GM08714 (cell line): ENCODE results near the gene CADM2.
"Not testable (repeated sequence)": the region's sequence is repeated elsewhere in the genome, so short reads cannot be mapped to it uniquely, and the experiment has no call there.

Source experiments
- H3K4me3 ChIP-seq: fragments of 200-500 bp; sonication (Bioruptor generic); 2 replicates; pipeline ENCODE4 v1.5.1; 2014; ENCODE audit warnings: mild to moderate bottlenecking, low read length, inconsistent platforms
- ZNF274 ChIP-seq: IDR thresholded peaks from 2 replicates; pipeline ENCODE4 v1.6.1; 2012; ENCODE audit warnings: mild to moderate bottlenecking, low read depth, low read length

CADM2 gene

DNA sequence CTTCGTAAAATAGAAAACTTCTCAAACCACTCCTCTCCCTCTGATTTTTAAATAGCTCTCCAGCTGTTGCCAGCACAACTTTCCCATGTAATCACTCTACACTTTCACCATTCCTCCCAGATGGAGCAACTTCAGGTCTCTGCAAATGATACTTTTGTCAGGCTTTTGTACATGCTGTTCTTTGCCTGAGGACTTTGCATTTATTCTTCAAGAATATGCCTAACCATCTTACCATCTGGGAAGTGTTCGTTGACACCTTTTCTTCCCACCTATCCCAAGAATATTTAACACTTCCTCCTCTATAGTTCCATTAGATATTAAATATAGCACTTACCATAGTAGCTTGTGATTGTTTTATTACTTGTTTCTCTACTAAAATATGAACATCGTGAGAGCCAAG is 703.7 kb downstream of the CADM2 start:
- TF ChIP-seq ZNF274 = no peak
- H3K4me3 ChIP-seq = no peak overlapping the region

DNA sequence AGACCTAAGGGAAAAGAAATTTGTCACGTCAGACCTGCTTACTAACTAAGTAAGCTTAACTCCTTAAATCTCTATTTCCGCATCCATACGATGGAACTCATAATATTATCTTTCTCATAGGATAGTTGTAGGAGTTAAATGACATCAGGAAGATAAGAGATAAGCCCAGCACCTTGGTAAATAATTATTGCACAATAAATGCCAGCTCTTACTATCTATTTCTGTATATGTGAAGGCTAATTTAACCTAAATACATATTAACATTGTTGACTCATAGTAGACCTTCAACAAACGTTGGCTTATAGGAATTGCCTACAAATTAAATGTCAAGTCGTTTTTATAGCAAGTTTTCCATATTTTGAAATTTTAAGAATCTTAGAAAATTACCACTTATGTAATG is 709.0 kb downstream of the CADM2 start:
- H3K4me3 ChIP-seq = no peak overlapping the region
- TF ChIP-seq ZNF274 = no peak

DNA sequence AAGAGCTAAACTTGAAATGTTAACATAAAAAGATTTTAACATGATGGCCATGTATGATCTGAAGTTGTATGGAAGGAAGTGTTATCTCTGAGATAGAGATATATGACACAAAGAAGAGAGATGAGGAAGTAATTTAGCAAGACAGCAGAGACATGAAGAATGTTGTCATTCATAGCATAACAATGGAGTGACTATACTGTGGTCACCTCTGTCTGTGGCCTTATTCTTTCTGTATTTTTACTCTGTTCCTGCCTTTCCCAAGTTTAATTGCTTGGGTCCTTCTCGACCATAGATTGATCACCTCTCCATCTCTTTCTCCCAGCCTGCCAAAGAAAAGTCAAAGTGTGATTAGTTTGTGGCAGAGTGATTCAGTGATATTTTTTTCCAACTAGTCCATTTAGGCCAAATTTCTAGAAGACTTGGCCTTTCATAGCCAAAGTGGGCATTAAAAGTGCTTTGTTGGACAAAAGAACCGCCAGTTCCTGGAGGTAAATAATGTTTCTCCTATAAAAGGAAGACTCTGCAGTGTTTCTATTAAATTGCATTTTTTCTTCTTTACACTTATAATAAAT is 711.9 kb downstream of the CADM2 start:
- no peak overlapping the region for H3K4me3 ChIP-seq
- no peak for TF ChIP-seq ZNF274

DNA sequence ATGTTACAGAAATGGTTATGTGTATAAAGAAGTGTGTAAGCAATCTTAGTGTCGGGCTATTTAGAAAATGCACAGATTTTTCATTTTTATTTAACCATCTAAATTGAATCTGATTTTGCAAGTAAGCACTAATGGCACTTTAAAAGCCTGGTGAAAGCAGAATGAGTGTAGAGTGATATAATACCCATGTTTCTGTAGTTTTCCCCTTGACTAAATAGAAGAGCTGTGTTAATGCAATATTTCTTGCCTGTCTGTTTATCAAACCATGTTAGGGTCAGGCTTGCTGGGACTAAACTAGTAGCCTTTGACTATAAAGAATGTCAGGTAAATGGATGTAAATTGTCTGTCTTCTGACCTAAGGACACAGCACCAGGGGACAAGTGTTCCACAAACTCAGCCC is 714.0 kb downstream of the CADM2 start:
- no peak overlapping the region for H3K4me3 ChIP-seq
- no peak for TF ChIP-seq ZNF274

GRCh38 chr3:85678713-85679112 is 719.9 kb downstream of the CADM2 start:
- no peak for TF ChIP-seq ZNF274
- no peak overlapping the region for H3K4me3 ChIP-seq

- no peak overlapping the region for H3K4me3 ChIP-seq
- TF ChIP-seq ZNF274 = no peak
These were observed 723.1 kb downstream of the CADM2 start for GRCh38 chr3:85681906-85682305.

DNA sequence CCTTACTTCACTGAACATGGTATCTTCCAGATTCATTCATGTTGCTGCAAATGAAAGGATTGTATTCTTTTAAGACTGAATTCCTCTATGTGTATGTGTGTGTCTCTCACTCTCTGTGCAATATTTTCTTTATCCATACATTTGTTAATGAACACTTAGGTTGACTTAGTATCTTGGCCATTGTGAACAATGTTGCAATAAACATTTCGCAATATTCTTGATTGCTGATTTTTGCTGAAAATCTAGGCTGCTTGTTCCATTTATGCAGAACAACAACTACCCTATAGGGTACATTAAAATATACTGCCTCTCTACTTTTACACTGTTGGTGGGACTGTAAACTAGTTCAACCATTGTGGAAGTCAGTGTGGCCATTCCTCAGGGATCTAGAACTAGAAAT is 732.4 kb downstream of the CADM2 start:
- H3K4me3 ChIP-seq = no peak overlapping the region
- no peak for TF ChIP-seq ZNF274

- H3K4me3 ChIP-seq = no peak overlapping the region
- no peak for TF ChIP-seq ZNF274
These were observed 738.4 kb downstream of the CADM2 start for GRCh38 chr3:85697156-85697555.

GRCh38 chr3:85706130-85706529 is 747.3 kb downstream of the CADM2 start:
- no peak for TF ChIP-seq ZNF274

DNA sequence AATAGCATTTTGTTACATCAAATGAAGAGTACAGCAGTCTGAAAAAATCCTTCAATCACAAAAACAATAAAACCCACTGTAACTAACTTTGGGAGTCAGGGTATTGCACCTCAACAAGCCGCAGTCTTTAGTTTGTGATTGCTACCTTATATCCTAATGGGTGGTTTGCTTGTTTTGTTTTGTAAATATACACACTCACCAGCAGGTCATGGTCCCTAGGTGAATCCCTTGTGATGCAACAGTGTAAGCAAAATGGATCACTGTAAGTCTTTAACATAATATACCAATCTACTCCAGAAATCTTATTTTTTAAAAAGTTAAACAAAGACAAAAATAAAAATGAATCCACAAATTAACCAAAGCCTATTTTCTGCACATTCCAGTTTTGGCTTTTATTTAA is 749.5 kb downstream of the CADM2 start:
- not testable (repeated sequence) for H3K4me3 ChIP-seq

More at GRCh38 chr3:85706130-85706529, 747.3 kb downstream of the CADM2 start:
- H3K4me3 ChIP-seq = no peak overlapping the region

DNA sequence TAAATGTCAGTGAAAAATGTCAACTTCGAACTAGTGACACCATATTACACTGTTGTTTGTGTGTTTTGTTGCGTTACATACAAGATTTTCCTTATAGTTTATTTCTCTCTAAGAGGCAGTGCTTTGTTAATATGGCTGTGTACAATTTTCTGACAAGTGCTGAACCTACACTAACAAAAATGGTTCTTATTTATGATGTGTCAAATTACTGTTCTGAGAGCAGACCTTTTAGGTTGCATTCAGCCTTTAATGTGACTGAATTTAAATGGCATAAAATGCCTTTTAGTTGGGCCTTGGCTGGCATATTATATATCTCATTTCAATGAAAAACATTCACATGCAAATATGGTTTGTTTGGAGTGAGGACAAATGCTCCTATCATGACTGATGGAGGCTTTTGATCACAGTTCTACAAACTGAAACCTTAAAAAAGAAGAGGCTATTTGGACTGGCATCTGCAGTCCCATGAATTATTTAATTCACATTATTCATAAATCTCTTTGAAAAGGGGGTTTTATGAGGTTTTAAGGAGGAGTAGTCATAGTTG is 750.6 kb downstream of the CADM2 start:
- no peak overlapping the region for H3K4me3 ChIP-seq
- TF ChIP-seq ZNF274 = no peak

GRCh38 chr3:85710490-85710889 is 751.7 kb downstream of the CADM2 start:
- no peak overlapping the region for H3K4me3 ChIP-seq
- no peak for TF ChIP-seq ZNF274

GRCh38 chr3:85721409-85722145 is 762.8 kb downstream of the CADM2 start:
- no peak overlapping the region for H3K4me3 ChIP-seq
- no peak for TF ChIP-seq ZNF274

DNA sequence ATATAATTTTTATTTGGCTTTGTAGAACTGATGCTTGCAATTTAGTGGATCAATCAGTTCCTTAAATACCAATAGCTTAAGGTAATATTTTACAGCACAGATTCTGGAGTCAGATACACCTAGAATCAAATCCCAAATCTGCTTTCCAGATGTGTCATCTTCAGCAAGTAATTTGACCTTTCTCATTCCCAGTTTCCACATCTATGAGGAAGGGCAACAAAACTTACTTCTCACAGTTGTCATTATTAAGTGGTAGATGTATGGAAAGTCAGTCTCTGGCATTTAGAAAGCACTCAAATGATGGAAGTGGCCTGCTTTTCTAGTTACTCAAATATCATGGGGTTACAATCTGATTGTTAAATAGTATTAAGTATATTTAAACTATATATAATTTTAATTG is 767.0 kb downstream of the CADM2 start:
- H3K4me3 ChIP-seq = no peak overlapping the region
- TF ChIP-seq ZNF274 = no peak

DNA sequence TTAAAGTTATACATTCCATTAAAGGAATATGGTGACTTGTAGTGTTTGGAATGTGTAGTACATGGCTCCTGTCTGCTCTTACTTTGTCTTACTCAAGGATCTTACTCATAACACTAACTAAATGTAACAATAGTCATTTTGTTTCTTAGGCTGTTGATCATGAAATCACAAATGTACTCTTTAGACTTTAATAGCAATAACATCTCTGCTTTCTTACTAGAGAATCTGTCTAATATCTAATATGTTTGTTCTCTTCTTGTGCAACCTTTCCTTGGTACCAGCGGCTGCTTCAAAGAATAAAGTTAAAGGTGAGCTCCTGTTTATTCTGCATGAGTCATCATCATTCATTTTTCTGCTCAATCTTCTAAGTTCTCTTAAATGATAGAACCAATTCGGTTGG is 767.5 kb downstream of the CADM2 start:
- TF ChIP-seq ZNF274 = no peak
- no peak overlapping the region for H3K4me3 ChIP-seq
